HCT116 (cell line): ENCODE results near the gene MIS18A. TPM values are rescaled to one million over a fixed set of nuclear protein-coding genes. Genes with fewer than 3 reads are reported as not detected.

Source experiments
- ATAC-seq: fragments of 200-7000 bp; cut with Tn5 transposase; 2 replicates; pipeline ENCODE4 v1.9.1; 2020; ENCODE audit warnings: mild to moderate bottlenecking, moderate library complexity
- BruUV-seq: library from RNA; stranded (reverse); fragments of 400-500 nt; replicated peaks from 2 replicates; lab custom pipeline; 2021; lab: Mats Ljungman, UMichigan
- CTCF ChIA-PET: fragments of 300-600 bp; sonication (Branson Sonifier 250); formaldehyde crosslinking; loops from one replicate; lab custom pipeline; 2021; ENCODE audit warnings: antibody characterized with exemption; lab: Charles Lee
- POLR2A ChIA-PET: fragments of 300-600, 350-600 bp; sonication (Branson Sonifier 250); formaldehyde crosslinking; loops from one replicate; lab custom pipeline; 2021; ENCODE audit warnings: antibody characterized with exemption; lab: Charles Lee
- RAD21 ChIA-PET, 2 experiments: fragments of 300-600 bp; sonication (Branson Sonifier 250); formaldehyde crosslinking; loops; one replicate each; lab custom pipeline; 2023; ENCODE audit warnings: low total read pairs in 2 of 2; ENCODE audit not compliant: uncharacterized antibody in 2 of 2, unreplicated experiment in 2 of 2, low non-redundant PET in 1 of 2; lab: Charles Lee
- DNase-seq: peaks from one replicate; pipeline ENCODE4 v3.0.0-alpha.2; 2010; ENCODE audit warnings: low read depth, low spot score
- H2AFZ ChIP-seq: fragments of 200-600 bp; shearing (Covaris generic), sonication (generic); 2 replicates; pipeline ENCODE4 v1.6.1; 2017; ENCODE audit warnings: low read depth, mixed run types, mixed read lengths, antibody characterized with exemption, low read length; ENCODE audit not compliant: poor library complexity, severe bottlenecking
- H3K27ac ChIP-seq: 2 replicates; pipeline ENCODE4 v1.5.1; 2012; ENCODE audit warnings: low read depth, low read length
- H3K27me3 ChIP-seq: fragments of 200-600 bp; sonication (generic); 2 replicates; pipeline ENCODE4 v1.6.1; 2016; ENCODE audit warnings: mixed run types, low read length, mixed read lengths; ENCODE audit not compliant: insufficient read depth
- H3K36me3 ChIP-seq, 2 experiments: fragments of 200-500 bp in 1 of 2; fragments of 200-600 bp in 1 of 2; sonication (Bioruptor generic) in 1 of 2; sonication (generic) in 1 of 2; 2 replicates each; pipeline versions ENCODE4 v1.5.1 to v1.6.1; 2014 to 2016; ENCODE audit warnings: low read length in 2 of 2, inconsistent platforms in 1 of 2, mixed read lengths in 1 of 2, mixed run types in 1 of 2; ENCODE audit not compliant: insufficient read depth in 2 of 2, control insufficient read depth in 1 of 2
- H3K4me1 ChIP-seq, 2 experiments: fragments of 200-600 bp in 1 of 2; sonication (generic) in 1 of 2; 2 replicates each; pipeline versions ENCODE4 v1.5.1 to v1.6.1; 2012 to 2017; ENCODE audit warnings: low read length in 2 of 2, inconsistent platforms in 1 of 2, mild to moderate bottlenecking in 1 of 2, mixed read lengths in 1 of 2, mixed run types in 1 of 2, moderate library complexity in 1 of 2; ENCODE audit not compliant: insufficient read depth in 2 of 2, control insufficient read depth in 1 of 2
- H3K4me2 ChIP-seq: fragments of 200-600 bp; sonication (generic); 2 replicates; pipeline ENCODE4 v1.6.1; 2017; ENCODE audit warnings: mixed run types, low read length, mixed read lengths
- H3K4me3 ChIP-seq, 2 experiments: fragments of 200-600 bp in 1 of 2; sonication (generic) in 1 of 2; replicated peaks in 1 of 2; 2 replicates each; pipeline ENCODE4 v1.5.1; 2011 to 2016; ENCODE audit warnings: low read length in 2 of 2, control low read depth in 1 of 2, low read depth in 1 of 2, mild to moderate bottlenecking in 1 of 2, mixed read lengths in 1 of 2, mixed run types in 1 of 2
- H3K79me2 ChIP-seq: fragments of 200-600 bp; sonication (generic); 2 replicates; pipeline ENCODE4 v1.6.1; 2017; ENCODE audit warnings: mild to moderate bottlenecking, mixed run types, low read length, moderate library complexity, mixed read lengths; ENCODE audit not compliant: insufficient read depth
- H3K9ac ChIP-seq: fragments of 200-600 bp; sonication (generic); 2 replicates; pipeline ENCODE4 v1.6.1; 2016; ENCODE audit warnings: low read length, mixed read lengths
- H3K9me2 ChIP-seq: fragments of 200-600 bp; sonication (generic), shearing (Covaris generic); 2 replicates; pipeline ENCODE4 v1.6.1; 2017; ENCODE audit warnings: mixed run types, mild to moderate bottlenecking, moderate library complexity; ENCODE audit not compliant: insufficient read depth
- H3K9me3 ChIP-seq, 2 experiments: fragments of 200-500 bp in 1 of 2; fragments of 200-600 bp in 1 of 2; sonication (Bioruptor generic) in 1 of 2; sonication (generic) in 1 of 2; 2 replicates each; pipeline ENCODE4 v1.6.1; 2014 to 2017; ENCODE audit warnings: low read length in 2 of 2, mixed read lengths in 2 of 2, inconsistent platforms in 1 of 2, low read depth in 1 of 2, mild to moderate bottlenecking in 1 of 2, mixed run types in 1 of 2, moderate library complexity in 1 of 2; ENCODE audit not compliant: control insufficient read depth in 1 of 2, insufficient read depth in 1 of 2
- H4K20me1 ChIP-seq: fragments of 200-600 bp; sonication (generic), shearing (Covaris generic); 2 replicates; pipeline ENCODE4 v1.6.1; 2017; ENCODE audit warnings: mixed run types, mild to moderate bottlenecking, moderate library complexity; ENCODE audit not compliant: insufficient read depth
- ATF3 ChIP-seq: IDR thresholded peaks from 2 replicates; pipeline ENCODE4 v1.6.1; 2012
- CEBPB ChIP-seq: IDR thresholded peaks from 2 replicates; pipeline ENCODE4 v1.6.1; 2012; ENCODE audit warnings: low read depth
- CTCF ChIP-seq, 3 experiments: fragments of 200-600 bp in 1 of 3; sonication (generic) in 1 of 3; IDR thresholded peaks in 2 of 3; conservative IDR thresholded peaks in 1 of 3; 2 replicates each; pipeline ENCODE4 v1.5.1; 2012 to 2017; ENCODE audit warnings: low read depth in 2 of 3, low read length in 2 of 3, antibody characterized with exemption in 1 of 3, borderline replicate concordance in 1 of 3, control low read depth in 1 of 3, mild to moderate bottlenecking in 1 of 3, mixed read lengths in 1 of 3, mixed run types in 1 of 3, moderate library complexity in 1 of 3; ENCODE audit not compliant: insufficient read depth in 1 of 3
- EGR1 ChIP-seq: IDR thresholded peaks from 2 replicates; pipeline ENCODE4 v1.6.1; 2012; ENCODE audit warnings: low read depth
- ELF1 ChIP-seq: IDR thresholded peaks from 2 replicates; pipeline ENCODE4 v1.6.1; 2012; ENCODE audit warnings: low read depth, borderline replicate concordance
- EZH2phosphoT487 ChIP-seq: fragments of 200-600 bp; IDR thresholded peaks from 2 replicates; pipeline ENCODE4 v1.6.1; 2018; ENCODE audit warnings: antibody characterized with exemption, borderline replicate concordance
- POLR2A ChIP-seq: IDR thresholded peaks from 2 replicates; pipeline ENCODE4 v1.7.0; 2011; ENCODE audit warnings: borderline replicate concordance; ENCODE audit not compliant: insufficient read depth, insufficient read length; ENCODE audit errors: extremely low read depth
- POLR2AphosphoS5 ChIP-seq: IDR thresholded peaks from 2 replicates; pipeline ENCODE4 v1.6.1; 2011; ENCODE audit warnings: mild to moderate bottlenecking, low read depth, low read length, moderate library complexity
- SIN3A ChIP-seq: IDR thresholded peaks from 2 replicates; pipeline ENCODE4 v1.6.1; 2012; ENCODE audit warnings: low read depth
- SP1 ChIP-seq: IDR thresholded peaks from 2 replicates; pipeline ENCODE4 v1.6.1; 2012; ENCODE audit warnings: low read depth
- SRF ChIP-seq: IDR thresholded peaks from 2 replicates; pipeline ENCODE4 v1.6.1; 2012; ENCODE audit warnings: low read depth
- TCF7L2 ChIP-seq: IDR thresholded peaks from 2 replicates; pipeline ENCODE4 v1.7.0; 2011; ENCODE audit warnings: borderline replicate concordance, inconsistent platforms; ENCODE audit not compliant: insufficient read depth, insufficient read length; ENCODE audit errors: extremely low read depth
- ZFX ChIP-seq: fragments of 450-650 bp; IDR thresholded peaks from 2 replicates; pipeline ENCODE4 v1.6.1; 2017
- ZNF274 ChIP-seq: fragments of 200-500 bp; sonication (Bioruptor generic); IDR thresholded peaks from 2 replicates; pipeline ENCODE4 v1.6.1; 2014; ENCODE audit warnings: mild to moderate bottlenecking, low read depth, low read length, inconsistent platforms
- intact Hi-C: fragments of 100-400 bp; cut with micrococcal nuclease; formaldehyde crosslinking; loops from 2 replicates; pipeline ENCODE4 v1.10.0; 2022
- total RNA-seq: library from RNA; stranded (reverse); gene quantifications from one replicate; pipeline ENCODE4 v1.2.1, GENCODE V29; 2021; ENCODE audit not compliant: unreplicated experiment
- TF ChIP-seq, protein P1 (sequence below): IDR thresholded peaks from 2 replicates; pipeline ENCODE4 v1.6.1; 2012
- TF ChIP-seq, protein P2 (sequence below): IDR thresholded peaks from 2 replicates; pipeline ENCODE4 v1.6.1; 2012; ENCODE audit warnings: low read depth

Gene MIS18A
- total RNA-seq, 1 experiment from 2014 or later: 30.0 TPM

GRCh38 chr21:32300117-32300681 lies 21.4 kb upstream of the MIS18A start:
- Histone ChIP-seq H3K4me2 (no peak overlapping the region), H3K36me3 (peaks cover 0 to 10% of the 10 kb centered on the region in 2 experiments; a peak in 2 of 4 replicates), H3K4me3 (no peak overlapping the region), H3K9me2 (no peaks in the 10 kb centered on the region), H3K4me1 (no peaks in the 10 kb centered on the region), H3K79me2 (no peaks in the 10 kb centered on the region), H2AFZ (no peak overlapping the region), H4K20me1 (no peaks in the 10 kb centered on the region), H3K27me3 (no peaks in the 10 kb centered on the region), H3K9ac (no peak overlapping the region), H3K27ac (no peak overlapping the region), H3K9me3 (no peaks in the 10 kb centered on the region)
- TF ChIP-seq ZFX: no peak
- TF ChIP-seq EGR1: no peak
- no peak for TF ChIP-seq EZH2phosphoT487
- TF ChIP-seq CEBPB: no peak
- no peak for TF ChIP-seq TCF7L2
- no peak for TF ChIP-seq ELF1
- TF ChIP-seq SP1: no peak
- TF ChIP-seq SIN3A: no peak
- no peak for TF ChIP-seq POLR2A
- TF ChIP-seq, protein P1, sequence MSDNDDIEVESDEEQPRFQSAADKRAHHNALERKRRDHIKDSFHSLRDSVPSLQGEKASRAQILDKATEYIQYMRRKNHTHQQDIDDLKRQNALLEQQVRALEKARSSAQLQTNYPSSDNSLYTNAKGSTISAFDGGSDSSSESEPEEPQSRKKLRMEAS: no peak
- no peak for TF ChIP-seq ZNF274
- no peak for TF ChIP-seq SRF
- TF ChIP-seq POLR2AphosphoS5: no peak
- TF ChIP-seq CTCF (IDR thresholded peaks at IDR 0.05 in 2 of 3, conservative IDR thresholded peaks at IDR 0.05 in 1 of 3; ENCODE audit: borderline replicate concordance in 1 of 3, insufficient read depth in 1 of 3, low read depth in 2 of 3, low read length in 2 of 3): no peak
- no peak for TF ChIP-seq ATF3
- TF ChIP-seq, protein P2, sequence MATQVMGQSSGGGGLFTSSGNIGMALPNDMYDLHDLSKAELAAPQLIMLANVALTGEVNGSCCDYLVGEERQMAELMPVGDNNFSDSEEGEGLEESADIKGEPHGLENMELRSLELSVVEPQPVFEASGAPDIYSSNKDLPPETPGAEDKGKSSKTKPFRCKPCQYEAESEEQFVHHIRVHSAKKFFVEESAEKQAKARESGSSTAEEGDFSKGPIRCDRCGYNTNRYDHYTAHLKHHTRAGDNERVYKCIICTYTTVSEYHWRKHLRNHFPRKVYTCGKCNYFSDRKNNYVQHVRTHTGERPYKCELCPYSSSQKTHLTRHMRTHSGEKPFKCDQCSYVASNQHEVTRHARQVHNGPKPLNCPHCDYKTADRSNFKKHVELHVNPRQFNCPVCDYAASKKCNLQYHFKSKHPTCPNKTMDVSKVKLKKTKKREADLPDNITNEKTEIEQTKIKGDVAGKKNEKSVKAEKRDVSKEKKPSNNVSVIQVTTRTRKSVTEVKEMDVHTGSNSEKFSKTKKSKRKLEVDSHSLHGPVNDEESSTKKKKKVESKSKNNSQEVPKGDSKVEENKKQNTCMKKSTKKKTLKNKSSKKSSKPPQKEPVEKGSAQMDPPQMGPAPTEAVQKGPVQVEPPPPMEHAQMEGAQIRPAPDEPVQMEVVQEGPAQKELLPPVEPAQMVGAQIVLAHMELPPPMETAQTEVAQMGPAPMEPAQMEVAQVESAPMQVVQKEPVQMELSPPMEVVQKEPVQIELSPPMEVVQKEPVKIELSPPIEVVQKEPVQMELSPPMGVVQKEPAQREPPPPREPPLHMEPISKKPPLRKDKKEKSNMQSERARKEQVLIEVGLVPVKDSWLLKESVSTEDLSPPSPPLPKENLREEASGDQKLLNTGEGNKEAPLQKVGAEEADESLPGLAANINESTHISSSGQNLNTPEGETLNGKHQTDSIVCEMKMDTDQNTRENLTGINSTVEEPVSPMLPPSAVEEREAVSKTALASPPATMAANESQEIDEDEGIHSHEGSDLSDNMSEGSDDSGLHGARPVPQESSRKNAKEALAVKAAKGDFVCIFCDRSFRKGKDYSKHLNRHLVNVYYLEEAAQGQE: no peak
- intact Hi-C loops: no loop called here
- DNase-seq (no peak), ATAC-seq (no peak)
- ChIA-PET RAD21 (no interaction called here), POLR2A (no interaction called here), CTCF (no interaction called here)
- BruUV-seq: no TSS peak
